ENCODE results near the gene ZNF148. TPM values are rescaled to one million over a fixed set of nuclear protein-coding genes. Genes with fewer than 3 reads are reported as not detected.
A peak's percentile ranks its signal among the peaks of the same experiment; 100 is the strongest.

The ZNF148 gene
- total RNA-seq, 1 experiment from 2014 or later, result 24.8 TPM

- DNase-seq, result no peak
- WGBS (ENCODE audit: extremely low coverage, insufficient read length, low lambda C conversion rate), result no CpG with 5 or more reads among the region's 2 CpGs
Observed at GRCh38 chr3:125319765-125320164, 55.4 kb downstream of the ZNF148 start.

More at GRCh38 chr3:125319765-125320164, 55.4 kb downstream of the ZNF148 start:
- Histone ChIP-seq H3K79me2 (ENCODE audit: insufficient read depth, low read length) (no peaks in the 10 kb centered on the region), H2BK5ac (ENCODE audit: insufficient read length, low read length) (no peak overlapping the region), H3K18ac (ENCODE audit: insufficient read length, low read depth, low read length) (no peak overlapping the region), H2BK20ac (ENCODE audit: low read depth, low read length, poor library complexity, severe bottlenecking) (no peak overlapping the region), H2BK120ac (ENCODE audit: low read depth, low read length, poor library complexity, severe bottlenecking) (no peak overlapping the region), H3K23me2 (ENCODE audit: insufficient read length, low read depth, low read length, poor library complexity, severe bottlenecking) (no peaks in the 10 kb centered on the region), H4K20me1 (ENCODE audit: control insufficient read depth, insufficient read depth, insufficient read length) (no peaks in the 10 kb centered on the region), H3K27ac (ENCODE audit: insufficient read length, low read depth, low read length) (no peak overlapping the region), H3K27me3 (ENCODE audit: insufficient read depth, low read length) (no peaks in the 10 kb centered on the region), H3K4ac (ENCODE audit: low read depth, low read length) (no peak overlapping the region), H3K9me3 (ENCODE audit: control insufficient read depth, low read depth, low read length) (no peaks in the 10 kb centered on the region), H3K23ac (ENCODE audit: insufficient read length, low read depth, low read length) (no peak overlapping the region), H4K8ac (replicated peaks; ENCODE audit: insufficient read length, low read depth, low read length) (no peak overlapping the region), H3K14ac (ENCODE audit: insufficient read depth, low read length) (no peak overlapping the region), H2BK12ac (ENCODE audit: insufficient read length, low read depth, low read length) (no peak overlapping the region), H4K5ac (ENCODE audit: insufficient read length, low read depth, low read length) (no peak overlapping the region), H3K4me2 (ENCODE audit: insufficient read depth, insufficient read length, low read length) (no peak overlapping the region), H2AK5ac (ENCODE audit: insufficient read length, low read length) (no peak overlapping the region), H3K9ac (ENCODE audit: extremely low read depth, insufficient read length, low read length) (no peak overlapping the region), H2BK15ac (ENCODE audit: low read depth, low read length) (no peak overlapping the region), H4K91ac (ENCODE audit: insufficient read length, low read depth, low read length) (no peak overlapping the region), H3K56ac (ENCODE audit: insufficient read length, low read depth, low read length) (no peak overlapping the region), H3T11ph (ENCODE audit: low read length) (no peak overlapping the region), H2AFZ (ENCODE audit: low read length) (no peak overlapping the region), H3K79me1 (ENCODE audit: insufficient read depth, low read depth, low read length, poor library complexity, severe bottlenecking) (no peaks in the 10 kb centered on the region), H3K4me1 (ENCODE audit: insufficient read depth, low read length) (no peaks in the 10 kb centered on the region; the same call in 1 of the 2 replicates)
- Mint-ChIP-seq H3K36me3 (ENCODE audit: insufficient read depth in 1 of 3, low read depth in 3 of 3) (peaks cover 0 to 3% (median 2%) of the 10 kb centered on the region in 3 experiments; a peak in 2 of 7 replicates), H3K4me1 (peaks cover 15 to 16% of the 10 kb centered on the region in 2 experiments), H3K27ac (peak overlapping the region in 1 of 3 experiments; percentile 9; a peak in 1 of 7 replicates), H3K9me3 (no peaks in the 10 kb centered on the region), H3K27me3 (ENCODE audit: low read depth) (no peaks in the 10 kb centered on the region), H3K4me3 (no peak overlapping the region)
- no peak; the same call in 2 of the 3 replicates for TF ChIP-seq CTCF (conservative IDR thresholded peaks at IDR 0.05)

Data from H9 (cell line).